HepG2 (cell line): ENCODE data around the gene STX1B. TPM values are rescaled to one million over a fixed set of nuclear protein-coding genes. Genes with fewer than 3 reads are reported as not detected.
A peak's percentile ranks its signal among the peaks of the same experiment; 100 is the strongest.

Experiments used
- ATF7 ChIP-seq, 2 experiments: fragments of 450-650 bp in 1 of 2; sonication (generic) in 1 of 2; formaldehyde crosslinking in 1 of 2; IDR thresholded peaks; 2 replicates each; pipeline versions ENCODE4 v1.4.0 to v1.6.1; 2016 to 2020; ENCODE audit warnings: antibody characterized with exemption in 1 of 2, mild to moderate bottlenecking in 1 of 2, missing genetic modification reagents in 1 of 2
- ELF3 ChIP-seq: IDR thresholded peaks from 2 replicates; pipeline ENCODE4 v1.6.1; 2016; ENCODE audit warnings: missing genetic modification reagents, missing compliant biosample characterization
- ETS1 ChIP-seq: sonication (generic); formaldehyde crosslinking; IDR thresholded peaks from 2 replicates; pipeline ENCODE4 v1.4.0; 2020; ENCODE audit warnings: missing genetic modification reagents
- HDAC6 ChIP-seq: fragments of 200-600 bp; sonication (generic); IDR thresholded peaks from 2 replicates; pipeline ENCODE4 v1.7.0; 2017; ENCODE audit warnings: mild to moderate bottlenecking, antibody characterized with exemption, low read length, low read depth
- HOXD1 ChIP-seq: sonication (generic); formaldehyde crosslinking; IDR thresholded peaks from 2 replicates; pipeline ENCODE4 v1.5.0; 2020; ENCODE audit warnings: missing genetic modification reagents
- MED8 ChIP-seq: sonication (generic); formaldehyde crosslinking; IDR thresholded peaks from 2 replicates; pipeline ENCODE4 v1.8.1; 2023; ENCODE audit warnings: mild to moderate bottlenecking, missing genetic modification reagents; ENCODE audit not compliant: insufficient replicate concordance
- SALL2 ChIP-seq: sonication (generic); formaldehyde crosslinking; IDR thresholded peaks from 2 replicates; pipeline ENCODE4 v1.8.1; 2023; ENCODE audit warnings: mild to moderate bottlenecking, missing genetic modification reagents, inconsistent platforms
- SNAI1 ChIP-seq: sonication (generic); formaldehyde crosslinking; IDR thresholded peaks from 2 replicates; pipeline ENCODE4 v1.5.0; 2020; ENCODE audit warnings: mild to moderate bottlenecking, missing genetic modification reagents, borderline replicate concordance
- TBX3 ChIP-seq: fragments of 450-650 bp; IDR thresholded peaks from 2 replicates; pipeline ENCODE4 v1.6.1; 2017; ENCODE audit warnings: antibody characterized with exemption, mild to moderate bottlenecking, inconsistent platforms, borderline replicate concordance
- ZBTB39 ChIP-seq: sonication (generic); formaldehyde crosslinking; IDR thresholded peaks from 2 replicates; pipeline ENCODE4 v1.5.0; 2020; ENCODE audit warnings: missing genetic modification reagents
- ZNF234 ChIP-seq: sonication (generic); formaldehyde crosslinking; conservative IDR thresholded peaks from 2 replicates; pipeline ENCODE4 v1.5.1; 2020; ENCODE audit warnings: mild to moderate bottlenecking, missing genetic modification reagents
- ZNF33B ChIP-seq: sonication (generic); formaldehyde crosslinking; IDR thresholded peaks from 2 replicates; pipeline ENCODE4 v1.5.1; 2020; ENCODE audit warnings: mild to moderate bottlenecking, missing genetic modification reagents
- ZNF556 ChIP-seq: sonication (generic); formaldehyde crosslinking; IDR thresholded peaks from 2 replicates; pipeline ENCODE4 v1.4.0; 2020; ENCODE audit warnings: mild to moderate bottlenecking, missing genetic modification reagents, borderline replicate concordance
- ZNF580 ChIP-seq: IDR thresholded peaks from 2 replicates; pipeline ENCODE4 v1.6.1; 2016; ENCODE audit warnings: low read depth, borderline replicate concordance
- ZNF781 ChIP-seq: sonication (generic); formaldehyde crosslinking; IDR thresholded peaks from 2 replicates; pipeline ENCODE4 v1.5.1; 2020; ENCODE audit warnings: borderline replicate concordance, mild to moderate bottlenecking, missing genetic modification reagents; ENCODE audit errors: not compliant biosample characterization
- polyA plus RNA-seq, 8 experiments: library from polyadenylated mRNA; depleted of rRNA in 3 of 8; stranded (reverse) in 7 of 8; unstranded in 1 of 8; fragments of >200 nt; fragmentation: Illumina TruSeq in 4 of 8; extraction: Trizol in 4 of 8; gene quantifications; 2 replicates each; pipeline versions ENCODE4 v1.2.1 to v1.2.3, GENCODE V29; 2011 to 2016; ENCODE audit warnings: low read depth in 4 of 8, missing spikeins in 1 of 8, mixed read lengths in 1 of 8; ENCODE audit not compliant: insufficient read depth in 1 of 8
- total RNA-seq, 5 experiments: library from RNA; depleted of rRNA; stranded (reverse); fragments of >200 nt; fragmentation: Illumina TruSeq; extraction: Trizol; gene quantifications; 2 replicates each; pipeline ENCODE4 v1.2.3, GENCODE V29; 2016; ENCODE audit warnings: low read depth in 1 of 5
- TF ChIP-seq, protein P1 (sequence below): conservative IDR thresholded peaks from 2 replicates; pipeline ENCODE4 v1.6.1; 2018; ENCODE audit warnings: missing genetic modification reagents
- TF ChIP-seq, protein P2 (sequence below): sonication (generic); formaldehyde crosslinking; IDR thresholded peaks from 2 replicates; pipeline ENCODE4 v1.8.1; 2022; ENCODE audit warnings: mild to moderate bottlenecking, missing genetic modification reagents
- TF ChIP-seq, protein P3 (sequence below): sonication (generic); formaldehyde crosslinking; IDR thresholded peaks from 2 replicates; pipeline ENCODE4 v1.4.0; 2020; ENCODE audit warnings: missing genetic modification reagents

Gene STX1B
- total and polyA plus RNA-seq, 2 of the 13 experiments (the other 11 are each of a cell fraction or from before 2014, with no cell fraction given), result 2.1 to 3.0 TPM

GRCh38 chr16:31032736-31033708 is 22.6 kb upstream of the STX1B start, which contains the start of gene STX4 (continued):
- TF ChIP-seq, protein P1, sequence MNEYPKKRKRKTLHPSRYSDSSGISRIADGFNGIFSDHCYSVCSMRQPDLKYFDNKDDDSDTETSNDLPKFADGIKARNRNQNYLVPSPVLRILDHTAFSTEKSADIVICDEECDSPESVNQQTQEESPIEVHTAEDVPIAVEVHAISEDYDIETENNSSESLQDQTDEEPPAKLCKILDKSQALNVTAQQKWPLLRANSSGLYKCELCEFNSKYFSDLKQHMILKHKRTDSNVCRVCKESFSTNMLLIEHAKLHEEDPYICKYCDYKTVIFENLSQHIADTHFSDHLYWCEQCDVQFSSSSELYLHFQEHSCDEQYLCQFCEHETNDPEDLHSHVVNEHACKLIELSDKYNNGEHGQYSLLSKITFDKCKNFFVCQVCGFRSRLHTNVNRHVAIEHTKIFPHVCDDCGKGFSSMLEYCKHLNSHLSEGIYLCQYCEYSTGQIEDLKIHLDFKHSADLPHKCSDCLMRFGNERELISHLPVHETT (CRISPR knock-in tag), result no peak; the same call in 1 of the 2 replicates
- 0 out of 2 replicates have a peak, but pooled peaks have one; percentile 4 for TF ChIP-seq ZNF234 (CRISPR knock-in tag)
- peak; percentile 75 for TF ChIP-seq ATF7 (IDR thresholded peaks at IDR 0.05)
- TF ChIP-seq ATF7 (CRISPR knock-in tag; IDR thresholded peaks at IDR 0.05), result peak; percentile 85
- peak; percentile 89; the same call in 1 of the 2 replicates for TF ChIP-seq ZBTB39 (CRISPR knock-in tag)
- TF ChIP-seq, protein P2, sequence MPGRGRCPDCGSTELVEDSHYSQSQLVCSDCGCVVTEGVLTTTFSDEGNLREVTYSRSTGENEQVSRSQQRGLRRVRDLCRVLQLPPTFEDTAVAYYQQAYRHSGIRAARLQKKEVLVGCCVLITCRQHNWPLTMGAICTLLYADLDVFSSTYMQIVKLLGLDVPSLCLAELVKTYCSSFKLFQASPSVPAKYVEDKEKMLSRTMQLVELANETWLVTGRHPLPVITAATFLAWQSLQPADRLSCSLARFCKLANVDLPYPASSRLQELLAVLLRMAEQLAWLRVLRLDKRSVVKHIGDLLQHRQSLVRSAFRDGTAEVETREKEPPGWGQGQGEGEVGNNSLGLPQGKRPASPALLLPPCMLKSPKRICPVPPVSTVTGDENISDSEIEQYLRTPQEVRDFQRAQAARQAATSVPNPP (CRISPR knock-in tag), result peak; percentile 62; the same call in 1 of the 2 replicates
- peak; percentile 93 for TF ChIP-seq ZNF781 (CRISPR knock-in tag)
- TF ChIP-seq ZNF33B (CRISPR knock-in tag), result peak; percentile 94
- no peak for TF ChIP-seq HDAC6
- TF ChIP-seq ELF3 (CRISPR knock-in tag), result peak; percentile 47
- peak; percentile 84 for TF ChIP-seq SALL2 (CRISPR knock-in tag)
- TF ChIP-seq TBX3, result peak; percentile 32; the same call in 1 of the 2 replicates
- no peak for TF ChIP-seq SNAI1 (CRISPR knock-in tag)
- TF ChIP-seq ETS1, result 0 out of 2 replicates have a peak, but pooled peaks have one; percentile 24
- TF ChIP-seq ZNF580 (CRISPR knock-in tag), result peak; percentile 61; the same call in 1 of the 2 replicates
- peak; percentile 52 for TF ChIP-seq MED8 (CRISPR knock-in tag)
- TF ChIP-seq, protein P3, sequence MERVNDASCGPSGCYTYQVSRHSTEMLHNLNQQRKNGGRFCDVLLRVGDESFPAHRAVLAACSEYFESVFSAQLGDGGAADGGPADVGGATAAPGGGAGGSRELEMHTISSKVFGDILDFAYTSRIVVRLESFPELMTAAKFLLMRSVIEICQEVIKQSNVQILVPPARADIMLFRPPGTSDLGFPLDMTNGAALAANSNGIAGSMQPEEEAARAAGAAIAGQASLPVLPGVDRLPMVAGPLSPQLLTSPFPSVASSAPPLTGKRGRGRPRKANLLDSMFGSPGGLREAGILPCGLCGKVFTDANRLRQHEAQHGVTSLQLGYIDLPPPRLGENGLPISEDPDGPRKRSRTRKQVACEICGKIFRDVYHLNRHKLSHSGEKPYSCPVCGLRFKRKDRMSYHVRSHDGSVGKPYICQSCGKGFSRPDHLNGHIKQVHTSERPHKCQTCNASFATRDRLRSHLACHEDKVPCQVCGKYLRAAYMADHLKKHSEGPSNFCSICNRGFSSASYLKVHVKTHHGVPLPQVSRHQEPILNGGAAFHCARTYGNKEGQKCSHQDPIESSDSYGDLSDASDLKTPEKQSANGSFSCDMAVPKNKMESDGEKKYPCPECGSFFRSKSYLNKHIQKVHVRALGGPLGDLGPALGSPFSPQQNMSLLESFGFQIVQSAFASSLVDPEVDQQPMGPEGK (CRISPR knock-in tag), result peak; percentile 90
- peak; percentile 65; the same call in 1 of the 2 replicates for TF ChIP-seq HOXD1 (CRISPR knock-in tag)
- no peak; the same call in 1 of the 2 replicates for TF ChIP-seq ZNF556
